HG02610 (cell line): Measurements from ENCODE around the gene C1QTNF9B.
"Not testable (repeated sequence)": the region's sequence is repeated elsewhere in the genome, so short reads cannot be mapped to it uniquely, and the experiment has no call there.

Experiments used
- ATAC-seq: cut with Tn5 transposase; IDR thresholded peaks from one replicate; pipeline ENCODE4 v1.9.1; 2021; ENCODE audit warnings: mild to moderate bottlenecking, moderate library complexity; ENCODE audit not compliant: unreplicated experiment

The C1QTNF9B gene

GRCh38 chr13:23897452-23897919 lies at the start of gene C1QTNF9B:
TSS of gene C1QTNF9B (minus strand) at chr13:23897502.
- not testable (repeated sequence) for ATAC-seq

- no peak for ATAC-seq
Measured at GRCh38 chr13:23946900-23947299, 49.6 kb upstream of the C1QTNF9B start.

- no peak for ATAC-seq
Measured at GRCh38 chr13:23946067-23946466, 48.8 kb upstream of the C1QTNF9B start.

- ATAC-seq, result no peak
Measured at GRCh38 chr13:23945612-23946011, 48.3 kb upstream of the C1QTNF9B start.

GRCh38 chr13:23941211-23941610 lies 43.9 kb upstream of the C1QTNF9B start:
- no peak for ATAC-seq

- ATAC-seq, result not testable (repeated sequence)
Measured at GRCh38 chr13:23939666-23940065, 42.4 kb upstream of the C1QTNF9B start.

GRCh38 chr13:23934520-23934919 lies 37.2 kb upstream of the C1QTNF9B start:
- ATAC-seq, result no peak

- no peak for ATAC-seq
Measured at GRCh38 chr13:23928985-23929384, 31.7 kb upstream of the C1QTNF9B start.

GRCh38 chr13:23923031-23923430 lies 25.7 kb upstream of the C1QTNF9B start:
- no peak for ATAC-seq

GRCh38 chr13:23922005-23922932 lies 25.0 kb upstream of the C1QTNF9B start:
- ATAC-seq, result no peak

- no peak for ATAC-seq
Measured at GRCh38 chr13:23921451-23921888, 24.2 kb upstream of the C1QTNF9B start.

GRCh38 chr13:23919006-23919405 lies 21.7 kb upstream of the C1QTNF9B start:
- no peak for ATAC-seq

- ATAC-seq, result no peak
Measured at GRCh38 chr13:23918208-23918607, 20.9 kb upstream of the C1QTNF9B start.

- ATAC-seq, result no peak
Measured at GRCh38 chr13:23915308-23915707, 18.0 kb upstream of the C1QTNF9B start.

GRCh38 chr13:23912469-23912868 lies 15.2 kb upstream of the C1QTNF9B start:
- no peak for ATAC-seq

GRCh38 chr13:23909606-23910005 lies 12.3 kb upstream of the C1QTNF9B start:
- ATAC-seq, result no peak

GRCh38 chr13:23905766-23906165 lies 8.5 kb upstream of the C1QTNF9B start:
- no peak for ATAC-seq

GRCh38 chr13:23903906-23904280 lies 6.6 kb upstream of the C1QTNF9B start:
- no peak for ATAC-seq

GRCh38 chr13:23902975-23903905 lies 5.9 kb upstream of the C1QTNF9B start:
- ATAC-seq, result no peak

GRCh38 chr13:23901365-23901764 lies 4.1 kb upstream of the C1QTNF9B start:
- ATAC-seq, result no peak

GRCh38 chr13:23899555-23899954 lies 2.3 kb upstream of the C1QTNF9B start:
- no peak for ATAC-seq
